ENCODE measurements around the gene C20orf173. TPM values are rescaled to one million over a fixed set of nuclear protein-coding genes. Genes with fewer than 3 reads are reported as not detected.

The C20orf173 gene
- total and polyA plus RNA-seq, 8 donors: not detected

GRCh38 chr20:35562541-35563110 is 33.2 kb upstream of the C20orf173 start:
- Histone ChIP-seq H3K36me3 (peaks cover 0 to 20% of the 10 kb centered on the region in 2 donors), H3K4me1 (no peaks in the 10 kb centered on the region), H3K27me3 (no peaks in the 10 kb centered on the region), H3K27ac (no peak overlapping the region), H3K4me3 (no peak overlapping the region), H3K9me3 (no peaks in the 10 kb centered on the region)
- TF ChIP-seq, protein P1, sequence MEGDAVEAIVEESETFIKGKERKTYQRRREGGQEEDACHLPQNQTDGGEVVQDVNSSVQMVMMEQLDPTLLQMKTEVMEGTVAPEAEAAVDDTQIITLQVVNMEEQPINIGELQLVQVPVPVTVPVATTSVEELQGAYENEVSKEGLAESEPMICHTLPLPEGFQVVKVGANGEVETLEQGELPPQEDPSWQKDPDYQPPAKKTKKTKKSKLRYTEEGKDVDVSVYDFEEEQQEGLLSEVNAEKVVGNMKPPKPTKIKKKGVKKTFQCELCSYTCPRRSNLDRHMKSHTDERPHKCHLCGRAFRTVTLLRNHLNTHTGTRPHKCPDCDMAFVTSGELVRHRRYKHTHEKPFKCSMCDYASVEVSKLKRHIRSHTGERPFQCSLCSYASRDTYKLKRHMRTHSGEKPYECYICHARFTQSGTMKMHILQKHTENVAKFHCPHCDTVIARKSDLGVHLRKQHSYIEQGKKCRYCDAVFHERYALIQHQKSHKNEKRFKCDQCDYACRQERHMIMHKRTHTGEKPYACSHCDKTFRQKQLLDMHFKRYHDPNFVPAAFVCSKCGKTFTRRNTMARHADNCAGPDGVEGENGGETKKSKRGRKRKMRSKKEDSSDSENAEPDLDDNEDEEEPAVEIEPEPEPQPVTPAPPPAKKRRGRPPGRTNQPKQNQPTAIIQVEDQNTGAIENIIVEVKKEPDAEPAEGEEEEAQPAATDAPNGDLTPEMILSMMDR (IDR thresholded peaks at IDR 0.05): no peak
- ATAC-seq (no peak), DNase-seq (peak in 1 of 4 donors; percentile 59)
- intact Hi-C loops (cut with DNase I): no loop called here

GRCh38 chr20:35561671-35562070 is 32.2 kb upstream of the C20orf173 start:
- Histone ChIP-seq H3K27ac (no peak overlapping the region), H3K4me1 (no peaks in the 10 kb centered on the region), H3K4me3 (no peak overlapping the region), H3K27me3 (no peaks in the 10 kb centered on the region), H3K9me3 (no peaks in the 10 kb centered on the region), H3K36me3 (peaks cover 0 to 29% of the 10 kb centered on the region in 2 donors)
- ATAC-seq (no peak), DNase-seq (peak in 1 of 4 donors; percentile 45)
- intact Hi-C loops (cut with DNase I): no loop called here
- TF ChIP-seq, protein P1 (IDR thresholded peaks at IDR 0.05): no peak

- no peak overlapping the region for H3K27ac ChIP-seq
- no peaks in the 10 kb centered on the region for H3K4me1 ChIP-seq
- peak; percentile 95 for ATAC-seq
- TF ChIP-seq, protein P1 (IDR thresholded peaks at IDR 0.05): no peak
- no peaks in the 10 kb centered on the region for H3K27me3 ChIP-seq
- H3K36me3 ChIP-seq: peaks cover 0 to 33% of the 10 kb centered on the region in 2 donors
- intact Hi-C loops (cut with DNase I): no loop called here
- no peaks in the 10 kb centered on the region for H3K9me3 ChIP-seq
- peak in 1 of 4 donors; percentile 75 for DNase-seq
- no peak overlapping the region for H3K4me3 ChIP-seq
Observed at GRCh38 chr20:35561268-35561667, 31.8 kb upstream of the C20orf173 start.

DNA sequence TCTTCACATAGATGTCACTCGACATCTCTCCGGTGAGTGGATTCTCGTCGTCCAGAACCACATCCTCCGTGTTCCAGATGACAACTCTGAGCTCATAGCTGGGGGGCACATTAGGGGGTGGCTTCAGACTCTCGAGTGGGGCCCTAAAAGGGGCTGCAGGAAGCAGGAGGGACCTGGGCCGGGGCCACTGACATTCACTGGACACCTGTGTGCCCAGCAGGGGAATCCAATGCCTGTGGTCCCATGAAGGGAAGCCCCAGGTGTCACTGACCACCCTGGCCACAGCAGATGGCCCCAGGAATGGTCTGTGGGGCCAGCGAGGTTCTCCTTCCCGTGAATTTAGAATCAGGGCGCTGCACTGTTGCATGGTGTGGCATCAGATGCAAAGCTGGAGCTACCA is 31.1 kb upstream of the C20orf173 start:
- Histone ChIP-seq H3K27me3 (no peaks in the 10 kb centered on the region), H3K4me1 (no peaks in the 10 kb centered on the region), H3K27ac (no peak overlapping the region), H3K36me3 (peaks cover 0 to 40% of the 10 kb centered on the region in 2 donors), H3K4me3 (no peak overlapping the region), H3K9me3 (no peaks in the 10 kb centered on the region)
- DNase-seq (no peak), ATAC-seq (no peak)
- intact Hi-C loops (cut with DNase I): no loop called here
- TF ChIP-seq, protein P1 (IDR thresholded peaks at IDR 0.05): no peak

- ATAC-seq: no peak
- Histone ChIP-seq H3K36me3 (peaks cover 0 to 45% of the 10 kb centered on the region in 2 donors), H3K27ac (no peak overlapping the region), H3K9me3 (no peaks in the 10 kb centered on the region), H3K4me1 (no peaks in the 10 kb centered on the region), H3K27me3 (no peaks in the 10 kb centered on the region), H3K4me3 (no peak overlapping the region)
- DNase-seq: peak in 1 of 4 donors; percentile 30
- TF ChIP-seq, protein P1 (IDR thresholded peaks at IDR 0.05): no peak
- intact Hi-C loops (cut with DNase I): no loop called here
Observed at GRCh38 chr20:35560105-35560511, 30.7 kb upstream of the C20orf173 start.
